Neural cell (in vitro differentiated cells): Measurements from ENCODE around the gene MTX3.

Experiments
- CTCF ChIP-seq: fragments of 450-650 bp; IDR thresholded peaks from 2 replicates; pipeline ENCODE4 v1.5.1; 2014; ENCODE audit warnings: antibody characterized with exemption, mild to moderate bottlenecking, moderate library complexity; ENCODE audit not compliant: poor library complexity, severe bottlenecking
- EP300 ChIP-seq: fragments of 450-650 bp; conservative IDR thresholded peaks from 2 replicates; pipeline ENCODE4 v1.6.1; 2014; ENCODE audit warnings: antibody characterized with exemption, mild to moderate bottlenecking, moderate library complexity; ENCODE audit not compliant: poor library complexity, severe bottlenecking
- EZH2 ChIP-seq: fragments of 200-600, 300-800 bp; shearing (Covaris generic), sonication (generic); IDR thresholded peaks from 2 replicates; pipeline ENCODE4 v1.6.1; 2014; ENCODE audit warnings: antibody characterized with exemption, low read length, borderline replicate concordance, mild to moderate bottlenecking; ENCODE audit not compliant: insufficient read depth, poor library complexity, severe bottlenecking
- MXI1 ChIP-seq: fragments of 450-650 bp; conservative IDR thresholded peaks from 2 replicates; pipeline ENCODE4 v1.6.1; 2014; ENCODE audit warnings: antibody characterized with exemption, mild to moderate bottlenecking; ENCODE audit not compliant: poor library complexity, severe bottlenecking
- POLR2AphosphoS5 ChIP-seq: IDR thresholded peaks from 2 replicates; pipeline ENCODE4 v1.6.1; 2012
- RAD21 ChIP-seq: fragments of 450-650 bp; conservative IDR thresholded peaks from 2 replicates; pipeline ENCODE4 v1.6.1; 2014; ENCODE audit warnings: antibody characterized with exemption, mild to moderate bottlenecking, moderate library complexity
- SMC3 ChIP-seq: fragments of 450-650 bp; conservative IDR thresholded peaks from 2 replicates; pipeline ENCODE4 v1.6.1; 2014; ENCODE audit warnings: antibody characterized with exemption, mild to moderate bottlenecking, moderate library complexity; ENCODE audit not compliant: poor library complexity
- TAF1 ChIP-seq: IDR thresholded peaks from 2 replicates; pipeline ENCODE4 v1.6.1; 2012; ENCODE audit warnings: low read depth
- TF ChIP-seq, protein P1 (sequence below): IDR thresholded peaks from 2 replicates; pipeline ENCODE4 v1.6.1; 2012; ENCODE audit warnings: borderline replicate concordance

DNA sequence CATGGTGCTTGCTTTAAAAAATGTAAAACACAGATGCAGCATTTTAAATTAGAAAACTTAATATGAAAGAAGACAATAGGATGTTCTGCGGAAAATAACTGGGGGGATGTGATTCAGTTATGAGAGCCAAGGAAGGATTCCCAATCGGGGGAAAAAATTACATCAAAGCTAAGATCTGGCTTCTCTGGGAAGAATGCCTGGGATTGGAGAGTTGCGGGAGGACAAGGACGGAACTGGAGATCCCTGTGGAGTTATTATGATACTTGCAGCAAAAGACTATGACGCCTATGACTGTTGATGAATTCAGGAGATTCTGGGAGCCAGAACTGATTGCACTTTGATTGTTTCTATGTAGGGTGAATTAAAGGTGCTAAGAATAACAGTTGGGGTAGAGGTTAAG is 24.6 kb downstream of the MTX3 start:
- TF ChIP-seq CTCF (no peak), RAD21 (no peak), EZH2 (no peak), TAF1 (no peak), POLR2AphosphoS5 (no peak), EP300 (no peak), SMC3 (no peak), MXI1 (no peak)
- TF ChIP-seq, protein P1, sequence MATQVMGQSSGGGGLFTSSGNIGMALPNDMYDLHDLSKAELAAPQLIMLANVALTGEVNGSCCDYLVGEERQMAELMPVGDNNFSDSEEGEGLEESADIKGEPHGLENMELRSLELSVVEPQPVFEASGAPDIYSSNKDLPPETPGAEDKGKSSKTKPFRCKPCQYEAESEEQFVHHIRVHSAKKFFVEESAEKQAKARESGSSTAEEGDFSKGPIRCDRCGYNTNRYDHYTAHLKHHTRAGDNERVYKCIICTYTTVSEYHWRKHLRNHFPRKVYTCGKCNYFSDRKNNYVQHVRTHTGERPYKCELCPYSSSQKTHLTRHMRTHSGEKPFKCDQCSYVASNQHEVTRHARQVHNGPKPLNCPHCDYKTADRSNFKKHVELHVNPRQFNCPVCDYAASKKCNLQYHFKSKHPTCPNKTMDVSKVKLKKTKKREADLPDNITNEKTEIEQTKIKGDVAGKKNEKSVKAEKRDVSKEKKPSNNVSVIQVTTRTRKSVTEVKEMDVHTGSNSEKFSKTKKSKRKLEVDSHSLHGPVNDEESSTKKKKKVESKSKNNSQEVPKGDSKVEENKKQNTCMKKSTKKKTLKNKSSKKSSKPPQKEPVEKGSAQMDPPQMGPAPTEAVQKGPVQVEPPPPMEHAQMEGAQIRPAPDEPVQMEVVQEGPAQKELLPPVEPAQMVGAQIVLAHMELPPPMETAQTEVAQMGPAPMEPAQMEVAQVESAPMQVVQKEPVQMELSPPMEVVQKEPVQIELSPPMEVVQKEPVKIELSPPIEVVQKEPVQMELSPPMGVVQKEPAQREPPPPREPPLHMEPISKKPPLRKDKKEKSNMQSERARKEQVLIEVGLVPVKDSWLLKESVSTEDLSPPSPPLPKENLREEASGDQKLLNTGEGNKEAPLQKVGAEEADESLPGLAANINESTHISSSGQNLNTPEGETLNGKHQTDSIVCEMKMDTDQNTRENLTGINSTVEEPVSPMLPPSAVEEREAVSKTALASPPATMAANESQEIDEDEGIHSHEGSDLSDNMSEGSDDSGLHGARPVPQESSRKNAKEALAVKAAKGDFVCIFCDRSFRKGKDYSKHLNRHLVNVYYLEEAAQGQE = no peak
